ENCODE measurements around the gene LRP1B.

The LRP1B gene

GRCh38 chr2:141930803-141931202, 200.0 kb downstream of the LRP1B start:
- in situ Hi-C loops (cut with HindIII; ENCODE audit: low pct_ligation_motif_present, low pct_unique_long_range_greater_than_20kb, low sequenced_read_pairs), result no loop called here
- no peak for DNase-seq

GRCh38 chr2:141929331-141930252, 201.2 kb downstream of the LRP1B start:
- DNase-seq, result no peak
- in situ Hi-C loops (cut with HindIII; ENCODE audit: low pct_ligation_motif_present, low pct_unique_long_range_greater_than_20kb, low sequenced_read_pairs), result no loop called here

- no peak for DNase-seq
- in situ Hi-C loops (cut with HindIII; ENCODE audit: low pct_ligation_motif_present, low pct_unique_long_range_greater_than_20kb, low sequenced_read_pairs), result no loop called here
Measured at GRCh38 chr2:141928476-141928875, 202.3 kb downstream of the LRP1B start.

- in situ Hi-C loops (cut with HindIII; ENCODE audit: low pct_ligation_motif_present, low pct_unique_long_range_greater_than_20kb, low sequenced_read_pairs), result no loop called here
- DNase-seq, result no peak
Measured at GRCh38 chr2:141927536-141927935, 203.3 kb downstream of the LRP1B start.

- DNase-seq, result no peak
- in situ Hi-C loops (cut with HindIII; ENCODE audit: low pct_ligation_motif_present, low pct_unique_long_range_greater_than_20kb, low sequenced_read_pairs), result no loop called here
Measured at GRCh38 chr2:141925511-141925910, 205.3 kb downstream of the LRP1B start.

- in situ Hi-C loops (cut with HindIII; ENCODE audit: low pct_ligation_motif_present, low pct_unique_long_range_greater_than_20kb, low sequenced_read_pairs), result no loop called here
Measured at GRCh38 chr2:141923657-141924056, 207.2 kb downstream of the LRP1B start.

GRCh38 chr2:141911485-141912066, 219.2 kb downstream of the LRP1B start:
- in situ Hi-C loops (cut with HindIII; ENCODE audit: low pct_ligation_motif_present, low pct_unique_long_range_greater_than_20kb, low sequenced_read_pairs), result no loop called here
- DNase-seq, result peak; percentile 53

More at GRCh38 chr2:141923657-141924056, 207.2 kb downstream of the LRP1B start:
- DNase-seq, result no peak

GRCh38 chr2:141906678-141907077, 224.1 kb downstream of the LRP1B start:
- no peak for DNase-seq
- in situ Hi-C loops (cut with HindIII; ENCODE audit: low pct_ligation_motif_present, low pct_unique_long_range_greater_than_20kb, low sequenced_read_pairs), result no loop called here

GRCh38 chr2:141900826-141901225, 230.0 kb downstream of the LRP1B start:
- in situ Hi-C loops (cut with HindIII; ENCODE audit: low pct_ligation_motif_present, low pct_unique_long_range_greater_than_20kb, low sequenced_read_pairs), result no loop called here
- no peak for DNase-seq

GRCh38 chr2:141899740-141900139, 231.1 kb downstream of the LRP1B start:
- in situ Hi-C loops (cut with HindIII; ENCODE audit: low pct_ligation_motif_present, low pct_unique_long_range_greater_than_20kb, low sequenced_read_pairs), result no loop called here
- no peak for DNase-seq

GRCh38 chr2:141889788-141890187, 241.0 kb downstream of the LRP1B start:
- in situ Hi-C loops (cut with HindIII; ENCODE audit: low pct_ligation_motif_present, low pct_unique_long_range_greater_than_20kb, low sequenced_read_pairs), result no loop called here
- DNase-seq, result no peak

- no peak for DNase-seq
- in situ Hi-C loops (cut with HindIII; ENCODE audit: low pct_ligation_motif_present, low pct_unique_long_range_greater_than_20kb, low sequenced_read_pairs), result no loop called here
Measured at GRCh38 chr2:141888987-141889555, 241.7 kb downstream of the LRP1B start.

- in situ Hi-C loops (cut with HindIII; ENCODE audit: low pct_ligation_motif_present, low pct_unique_long_range_greater_than_20kb, low sequenced_read_pairs), result no loop called here
Measured at GRCh38 chr2:141887363-141887762, 243.5 kb downstream of the LRP1B start.

GRCh38 chr2:141878016-141878415, 252.8 kb downstream of the LRP1B start:
- no peak for DNase-seq
- in situ Hi-C loops (cut with HindIII; ENCODE audit: low pct_ligation_motif_present, low pct_unique_long_range_greater_than_20kb, low sequenced_read_pairs), result no loop called here

More at GRCh38 chr2:141887363-141887762, 243.5 kb downstream of the LRP1B start:
- no peak for DNase-seq

- DNase-seq, result no peak
- in situ Hi-C loops (cut with HindIII; ENCODE audit: low pct_ligation_motif_present, low pct_unique_long_range_greater_than_20kb, low sequenced_read_pairs), result no loop called here
Measured at GRCh38 chr2:141871913-141872634, 258.7 kb downstream of the LRP1B start.

- DNase-seq, result no peak
Measured at GRCh38 chr2:141869572-141869971, 261.2 kb downstream of the LRP1B start.

GRCh38 chr2:141863964-141864363, 266.9 kb downstream of the LRP1B start:
- DNase-seq, result no peak
- in situ Hi-C loops (cut with HindIII; ENCODE audit: low pct_ligation_motif_present, low pct_unique_long_range_greater_than_20kb, low sequenced_read_pairs), result no loop called here

More at GRCh38 chr2:141869572-141869971, 261.2 kb downstream of the LRP1B start:
- in situ Hi-C loops (cut with HindIII; ENCODE audit: low pct_ligation_motif_present, low pct_unique_long_range_greater_than_20kb, low sequenced_read_pairs), result no loop called here

GRCh38 chr2:141856215-141856919, 274.4 kb downstream of the LRP1B start:
- no peak for DNase-seq
- in situ Hi-C loops (cut with HindIII; ENCODE audit: low pct_ligation_motif_present, low pct_unique_long_range_greater_than_20kb, low sequenced_read_pairs), result no loop called here

Measured in ACHN (cell line).